ENCODE data around the gene KIRREL3.

KIRREL3 gene

DNA sequence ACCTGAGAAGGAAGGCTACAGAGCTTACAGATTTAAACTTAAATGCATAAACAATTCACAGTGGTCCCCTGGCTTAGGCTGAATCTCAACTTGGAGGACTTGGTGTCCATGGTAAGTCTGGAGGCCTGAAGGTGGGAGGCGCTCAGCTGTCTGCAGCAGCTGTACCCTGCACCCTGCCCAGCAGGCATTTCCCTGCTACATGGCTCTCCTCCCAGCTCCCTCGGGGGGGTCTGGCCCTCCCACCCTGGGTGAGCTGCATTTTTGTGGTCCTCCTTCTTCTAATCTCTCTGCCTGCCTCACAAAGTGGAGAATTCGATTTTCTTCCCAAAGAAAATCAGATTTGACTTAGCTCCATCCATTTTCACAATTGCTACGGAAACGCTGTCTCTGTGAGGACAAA lies 273.2 kb downstream of the KIRREL3 start:
- no peak overlapping the region for H3K4me3 ChIP-seq (ENCODE audit: low read length)
- no peak for DNase-seq (ENCODE audit: low read depth)
- TF ChIP-seq, protein P1, sequence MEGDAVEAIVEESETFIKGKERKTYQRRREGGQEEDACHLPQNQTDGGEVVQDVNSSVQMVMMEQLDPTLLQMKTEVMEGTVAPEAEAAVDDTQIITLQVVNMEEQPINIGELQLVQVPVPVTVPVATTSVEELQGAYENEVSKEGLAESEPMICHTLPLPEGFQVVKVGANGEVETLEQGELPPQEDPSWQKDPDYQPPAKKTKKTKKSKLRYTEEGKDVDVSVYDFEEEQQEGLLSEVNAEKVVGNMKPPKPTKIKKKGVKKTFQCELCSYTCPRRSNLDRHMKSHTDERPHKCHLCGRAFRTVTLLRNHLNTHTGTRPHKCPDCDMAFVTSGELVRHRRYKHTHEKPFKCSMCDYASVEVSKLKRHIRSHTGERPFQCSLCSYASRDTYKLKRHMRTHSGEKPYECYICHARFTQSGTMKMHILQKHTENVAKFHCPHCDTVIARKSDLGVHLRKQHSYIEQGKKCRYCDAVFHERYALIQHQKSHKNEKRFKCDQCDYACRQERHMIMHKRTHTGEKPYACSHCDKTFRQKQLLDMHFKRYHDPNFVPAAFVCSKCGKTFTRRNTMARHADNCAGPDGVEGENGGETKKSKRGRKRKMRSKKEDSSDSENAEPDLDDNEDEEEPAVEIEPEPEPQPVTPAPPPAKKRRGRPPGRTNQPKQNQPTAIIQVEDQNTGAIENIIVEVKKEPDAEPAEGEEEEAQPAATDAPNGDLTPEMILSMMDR (IDR thresholded peaks at IDR 0.05; ENCODE audit: insufficient read depth, low read depth, low read length, missing control alignments), result no peak

- TF ChIP-seq, protein P1 (IDR thresholded peaks at IDR 0.05; ENCODE audit: insufficient read depth, low read depth, low read length, missing control alignments), result no peak
- H3K4me3 ChIP-seq (ENCODE audit: low read length), result no peak overlapping the region
- DNase-seq (ENCODE audit: low read depth), result no peak
These were observed 275.0 kb downstream of the KIRREL3 start for GRCh38 chr11:126725521-126725920.

DNA sequence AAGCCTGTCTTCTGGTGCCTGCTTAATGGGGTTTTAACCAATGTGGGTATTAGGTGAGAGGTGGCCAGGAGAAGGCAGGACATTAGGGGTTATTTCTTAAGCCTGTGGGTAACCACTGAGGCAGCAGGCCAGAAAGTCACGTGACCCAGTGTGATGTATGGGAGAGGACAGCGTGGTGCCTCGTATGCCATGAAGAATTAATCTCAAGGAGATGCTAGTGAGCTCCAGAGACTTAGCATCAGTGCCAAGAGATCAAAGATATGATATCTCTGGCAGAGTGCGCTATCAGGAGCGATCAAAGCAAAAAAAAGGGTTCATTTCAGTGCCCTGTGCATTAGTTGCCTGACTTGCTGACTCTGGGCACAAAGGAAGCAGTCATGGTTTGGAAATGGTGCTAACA lies 275.5 kb downstream of the KIRREL3 start:
- DNase-seq (ENCODE audit: low read depth), result no peak
- TF ChIP-seq, protein P1 (IDR thresholded peaks at IDR 0.05; ENCODE audit: insufficient read depth, low read depth, low read length, missing control alignments), result no peak
- no peak overlapping the region for H3K4me3 ChIP-seq (ENCODE audit: low read length)

GRCh38 chr11:126723665-126724045 lies 276.9 kb downstream of the KIRREL3 start:
- no peak for DNase-seq (ENCODE audit: low read depth)
- no peak overlapping the region for H3K4me3 ChIP-seq (ENCODE audit: low read length)

DNA sequence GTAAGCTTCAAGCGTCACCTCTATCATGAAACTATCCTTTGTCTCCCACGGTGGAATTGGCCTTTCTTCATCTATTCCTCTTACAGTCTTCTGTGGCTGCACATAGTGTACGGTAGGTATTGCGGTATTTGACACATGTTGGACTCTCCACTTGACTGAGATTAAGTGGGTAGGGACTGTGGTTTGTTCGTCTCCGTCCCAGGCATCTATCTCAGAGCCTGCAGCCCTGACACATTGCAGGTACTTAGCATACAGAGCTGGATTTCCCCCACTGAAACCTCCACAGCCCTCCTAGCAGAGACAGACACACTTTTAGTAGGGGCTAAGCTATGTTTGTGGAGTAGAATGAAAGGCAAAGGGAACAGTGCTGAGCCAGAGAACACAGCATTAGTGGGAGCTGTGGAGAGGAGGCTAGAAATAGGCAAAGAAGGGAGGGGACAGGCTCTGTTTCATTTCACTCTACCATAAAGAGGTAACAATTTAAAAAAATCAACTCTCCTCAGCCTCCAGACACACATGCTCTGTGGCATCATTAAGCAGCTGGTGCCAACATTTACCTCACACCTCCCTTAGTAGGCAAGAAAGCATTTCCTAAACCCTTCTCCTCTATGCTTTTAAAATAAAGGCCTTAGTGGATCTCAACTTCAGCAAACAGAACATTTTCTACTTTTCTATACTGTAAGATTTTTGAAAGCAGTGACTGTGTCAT lies 277.5 kb downstream of the KIRREL3 start:
- no peak for DNase-seq (ENCODE audit: low read depth)
- H3K4me3 ChIP-seq (ENCODE audit: low read length), result no peak overlapping the region
- TF ChIP-seq, protein P1 (IDR thresholded peaks at IDR 0.05; ENCODE audit: insufficient read depth, low read depth, low read length, missing control alignments), result no peak

More at GRCh38 chr11:126723665-126724045, 276.9 kb downstream of the KIRREL3 start:
- TF ChIP-seq, protein P1 (IDR thresholded peaks at IDR 0.05; ENCODE audit: insufficient read depth, low read depth, low read length, missing control alignments), result no peak

DNA sequence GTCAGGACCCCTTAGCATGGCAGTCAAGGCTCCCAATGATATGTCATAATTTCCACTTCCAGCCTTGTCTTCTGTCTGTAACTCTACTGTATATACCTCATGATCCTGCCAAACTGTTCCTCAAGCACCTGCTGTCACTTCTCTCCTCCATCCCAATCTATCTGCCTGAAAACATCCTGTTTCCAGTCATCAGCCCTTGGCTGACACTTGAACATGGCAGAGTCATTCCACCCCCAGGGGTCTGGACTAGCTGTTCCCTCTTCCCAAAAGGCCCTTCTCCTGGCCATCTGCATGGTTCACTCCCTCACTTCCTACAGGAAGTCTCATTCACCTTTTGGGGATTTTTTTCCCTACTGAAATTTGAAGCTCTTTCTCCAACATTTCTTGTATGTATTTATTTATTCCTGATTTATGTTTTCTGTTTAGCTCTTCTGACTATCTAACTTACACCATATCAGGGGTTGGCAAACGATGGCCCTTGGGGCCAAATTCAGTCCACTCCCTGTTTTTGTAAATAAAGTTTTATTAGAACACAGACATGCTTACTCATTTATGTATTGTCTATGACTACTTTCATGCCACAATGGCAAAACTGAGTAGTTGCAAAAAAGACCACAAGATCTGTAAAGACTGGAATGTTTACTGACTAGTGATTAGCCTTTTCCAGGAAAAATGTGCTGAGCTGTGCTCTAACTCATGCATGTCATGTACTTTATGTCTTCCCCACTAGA lies 278.4 kb downstream of the KIRREL3 start:
- no peak for DNase-seq (ENCODE audit: low read depth)

More for the DNA sequence above, 278.4 kb downstream of the KIRREL3 start:
- TF ChIP-seq, protein P1 (IDR thresholded peaks at IDR 0.05; ENCODE audit: insufficient read depth, low read depth, low read length, missing control alignments), result no peak
- no peak overlapping the region for H3K4me3 ChIP-seq (ENCODE audit: low read length)

All from epithelial cell of esophagus (primary cell).